ENCODE measurements around the gene AKAP9.
A peak's percentile ranks its signal among the peaks of the same experiment; 100 is the strongest.
"Not testable (repeated sequence)": the region's sequence is repeated elsewhere in the genome, so short reads cannot be mapped to it uniquely, and the experiment has no call there.

The AKAP9 gene

DNA sequence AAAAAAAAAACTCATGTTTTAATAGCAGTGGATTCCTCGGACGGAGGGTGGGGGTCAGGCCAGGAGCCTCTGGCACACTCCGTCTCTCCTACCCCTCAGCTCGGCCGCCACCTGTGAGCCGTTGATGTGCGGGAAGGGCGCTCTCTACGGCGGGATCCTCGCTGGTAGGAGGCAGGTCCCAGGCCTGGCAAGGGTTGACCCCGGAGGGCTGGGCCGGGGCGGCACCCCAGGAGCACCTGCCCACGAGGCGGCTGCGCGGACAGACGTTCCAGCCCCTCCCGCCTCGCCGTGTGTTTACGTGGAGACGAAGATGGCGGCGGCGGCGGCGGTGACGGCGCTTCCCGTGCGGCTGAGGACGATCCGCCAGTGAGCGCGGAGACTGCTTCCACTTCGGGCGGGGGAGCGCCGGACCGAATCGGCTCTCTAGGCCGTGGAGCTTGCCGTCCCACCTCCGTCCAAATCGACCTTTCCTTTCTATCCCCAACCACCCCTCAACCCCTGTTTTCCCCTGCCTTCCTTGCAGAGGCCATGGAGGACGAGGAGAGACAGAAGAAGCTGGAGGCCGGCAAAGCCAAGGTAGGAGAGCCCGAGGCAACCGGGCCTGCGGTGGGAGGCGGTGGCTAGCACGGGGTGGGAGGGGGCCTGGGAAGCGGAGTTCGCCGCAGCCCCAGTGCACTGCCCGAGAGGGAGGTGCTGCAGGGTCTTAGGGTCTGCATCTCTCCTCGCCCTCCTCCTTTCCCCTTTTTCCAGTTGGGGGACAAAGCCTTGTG lies at the start of gene AKAP9:
AKAP9 (plus strand) TSS at position 291 of the 770 bp plus-strand sequence; CDS start at position 529, 238 bp downstream.
- peak; percentile 95 for DNase-seq
- TF ChIP-seq, protein P1, sequence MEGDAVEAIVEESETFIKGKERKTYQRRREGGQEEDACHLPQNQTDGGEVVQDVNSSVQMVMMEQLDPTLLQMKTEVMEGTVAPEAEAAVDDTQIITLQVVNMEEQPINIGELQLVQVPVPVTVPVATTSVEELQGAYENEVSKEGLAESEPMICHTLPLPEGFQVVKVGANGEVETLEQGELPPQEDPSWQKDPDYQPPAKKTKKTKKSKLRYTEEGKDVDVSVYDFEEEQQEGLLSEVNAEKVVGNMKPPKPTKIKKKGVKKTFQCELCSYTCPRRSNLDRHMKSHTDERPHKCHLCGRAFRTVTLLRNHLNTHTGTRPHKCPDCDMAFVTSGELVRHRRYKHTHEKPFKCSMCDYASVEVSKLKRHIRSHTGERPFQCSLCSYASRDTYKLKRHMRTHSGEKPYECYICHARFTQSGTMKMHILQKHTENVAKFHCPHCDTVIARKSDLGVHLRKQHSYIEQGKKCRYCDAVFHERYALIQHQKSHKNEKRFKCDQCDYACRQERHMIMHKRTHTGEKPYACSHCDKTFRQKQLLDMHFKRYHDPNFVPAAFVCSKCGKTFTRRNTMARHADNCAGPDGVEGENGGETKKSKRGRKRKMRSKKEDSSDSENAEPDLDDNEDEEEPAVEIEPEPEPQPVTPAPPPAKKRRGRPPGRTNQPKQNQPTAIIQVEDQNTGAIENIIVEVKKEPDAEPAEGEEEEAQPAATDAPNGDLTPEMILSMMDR (IDR thresholded peaks at IDR 0.05; ENCODE audit: low read depth, low read length) = no peak
- Histone ChIP-seq H3K4me3 (ENCODE audit: low read depth, low read length) (peak within 1 kb of the TSS; percentile 92), H3K9me3 (ENCODE audit: severe bottlenecking) (no peaks in the 10 kb centered on the region), H3K27ac (peak within 1 kb of the TSS; percentile 97), H3K27me3 (ENCODE audit: insufficient read depth, low read depth, severe bottlenecking) (no peaks in the 10 kb centered on the region), H3K36me3 (peaks cover 12% of the 10 kb centered on the region)

DNA sequence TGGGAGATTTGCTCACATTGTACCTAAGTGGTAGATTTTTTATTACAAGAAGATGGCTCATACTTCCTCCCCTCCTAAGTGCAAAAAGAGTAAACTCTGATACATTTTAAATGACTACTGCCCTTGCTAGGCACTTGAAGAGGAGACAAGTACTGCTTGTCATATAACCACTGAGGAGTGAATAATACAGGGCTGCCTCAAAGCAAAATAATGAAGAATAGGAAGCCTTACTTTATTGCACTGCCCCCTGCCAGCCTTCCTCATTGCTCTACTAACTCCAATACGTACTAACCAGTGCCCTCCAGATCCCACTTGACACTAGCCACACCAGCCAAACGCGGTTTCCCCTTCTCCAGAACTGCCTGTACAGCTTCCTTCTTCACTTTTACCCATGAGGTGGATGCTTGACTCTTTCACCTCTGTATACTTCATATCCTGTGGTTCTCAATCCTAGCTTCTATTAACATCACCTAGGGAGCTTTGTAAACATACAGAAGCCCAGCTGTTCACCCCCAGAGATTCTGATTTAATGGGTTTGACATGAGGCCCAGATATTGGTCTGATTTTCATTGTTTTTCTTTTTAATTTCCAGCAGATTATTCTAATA lies 48.5 kb upstream of the AKAP9 start:
- Histone ChIP-seq H3K4me3 (ENCODE audit: low read depth, low read length) (no peak overlapping the region), H3K27me3 (ENCODE audit: insufficient read depth, low read depth, severe bottlenecking) (no peaks in the 10 kb centered on the region), H3K9me3 (ENCODE audit: severe bottlenecking) (no peaks in the 10 kb centered on the region), H3K36me3 (no peaks in the 10 kb centered on the region), H3K27ac (peak overlapping the region; percentile 79)
- no peak for DNase-seq
- TF ChIP-seq, protein P1 (IDR thresholded peaks at IDR 0.05; ENCODE audit: low read depth, low read length) = no peak

DNA sequence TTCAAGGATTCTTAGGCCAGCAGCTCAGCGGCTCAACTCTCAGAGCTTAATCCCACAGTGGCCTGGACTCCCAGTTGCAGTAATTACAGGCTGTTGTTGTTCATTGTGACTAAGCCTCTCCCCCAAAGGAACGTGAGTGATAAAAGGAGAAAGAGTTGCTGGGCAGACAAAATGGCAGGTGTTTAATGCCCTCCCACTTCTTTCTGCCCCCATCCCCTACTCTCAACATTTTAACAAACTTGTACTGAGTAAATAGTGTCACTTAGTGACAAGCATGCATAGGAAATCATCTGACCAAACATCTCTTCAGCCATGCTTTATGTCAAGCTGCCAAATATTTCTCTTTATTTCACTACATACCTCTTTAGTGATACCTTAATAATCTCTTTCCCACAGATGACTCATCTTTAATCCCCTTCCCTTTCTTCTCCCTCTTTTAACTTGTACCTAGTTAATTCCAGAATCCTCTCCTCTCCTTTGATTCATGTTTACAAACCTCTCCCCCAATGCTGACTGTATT lies 47.8 kb upstream of the AKAP9 start:
- Histone ChIP-seq H3K9me3 (ENCODE audit: severe bottlenecking) (no peaks in the 10 kb centered on the region), H3K27ac (peak overlapping the region; percentile 79), H3K27me3 (ENCODE audit: insufficient read depth, low read depth, severe bottlenecking) (no peaks in the 10 kb centered on the region), H3K36me3 (no peaks in the 10 kb centered on the region), H3K4me3 (ENCODE audit: low read depth, low read length) (no peak overlapping the region; the same call in 1 of the 2 replicates)
- peak; percentile 88 for DNase-seq
- TF ChIP-seq, protein P1 (IDR thresholded peaks at IDR 0.05; ENCODE audit: low read depth, low read length) = no peak

DNA sequence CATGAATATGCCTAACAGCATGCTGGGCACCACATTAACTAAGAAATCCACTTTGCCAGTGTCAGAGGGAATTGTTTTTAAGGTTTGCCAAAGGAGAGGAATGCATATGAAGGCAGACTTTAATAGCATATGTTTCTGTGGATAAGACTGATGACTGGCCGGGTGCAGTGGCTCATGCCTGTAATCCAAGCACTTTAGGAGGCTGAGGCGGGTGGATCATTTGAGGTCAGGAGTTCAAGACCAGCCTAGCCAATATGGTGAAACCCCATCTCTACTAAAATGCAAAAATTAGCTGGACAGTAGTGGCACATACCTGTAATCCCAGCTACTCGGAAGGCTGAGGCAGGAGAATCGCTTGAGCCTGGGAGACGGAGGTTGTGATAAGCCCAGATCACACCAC lies 47.0 kb upstream of the AKAP9 start:
- Histone ChIP-seq H3K4me3 (ENCODE audit: low read depth, low read length) (peak overlapping the region; percentile 2), H3K27ac (peak overlapping the region; percentile 79)
- H3K36me3 ChIP-seq; H3K9me3 ChIP-seq (ENCODE audit: severe bottlenecking); H3K27me3 ChIP-seq (ENCODE audit: insufficient read depth, low read depth, severe bottlenecking): not testable (repeated sequence)
- peak; percentile 80 for DNase-seq

DNA sequence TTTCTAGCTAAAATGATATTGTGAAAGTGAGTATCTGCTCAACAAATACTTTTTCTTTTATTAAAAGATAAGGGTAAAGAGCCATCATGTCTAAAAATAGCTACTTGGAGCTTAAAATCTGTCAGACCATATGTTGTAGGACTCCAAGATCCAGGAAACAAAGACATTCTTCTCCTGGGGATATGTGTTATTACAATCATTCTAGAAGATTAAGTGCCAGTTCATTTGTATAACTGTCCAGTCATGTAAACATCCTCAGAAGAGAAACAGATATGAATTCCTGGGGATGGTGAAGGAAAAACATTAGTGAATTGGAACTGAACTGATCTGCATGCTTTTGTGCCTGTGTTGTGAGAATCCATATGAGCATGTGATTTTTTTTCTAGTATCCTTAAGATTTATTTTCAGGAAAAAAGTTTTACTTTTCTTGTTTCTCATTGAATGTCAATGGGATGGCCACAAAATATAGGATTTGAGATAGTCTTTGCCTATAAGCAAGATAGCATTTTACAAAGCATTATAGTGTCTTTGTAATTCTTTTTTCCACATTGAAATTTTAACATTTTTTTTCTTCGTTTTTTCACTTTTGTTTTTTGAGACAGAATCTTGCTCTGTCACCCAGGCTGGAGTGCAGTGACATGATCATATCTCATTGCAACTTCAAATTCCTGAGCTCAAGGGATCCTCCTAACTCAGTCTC lies 45.7 kb upstream of the AKAP9 start:
- Histone ChIP-seq H3K27ac (peak overlapping the region; percentile 79), H3K9me3 (ENCODE audit: severe bottlenecking) (no peaks in the 10 kb centered on the region), H3K27me3 (ENCODE audit: insufficient read depth, low read depth, severe bottlenecking) (no peaks in the 10 kb centered on the region), H3K4me3 (ENCODE audit: low read depth, low read length) (0 out of 2 replicates have a peak overlapping the region, but pooled peaks have one; percentile 2), H3K36me3 (no peaks in the 10 kb centered on the region)
- TF ChIP-seq, protein P1 (IDR thresholded peaks at IDR 0.05; ENCODE audit: low read depth, low read length) = no peak
- no peak for DNase-seq

All from WERI-Rb-1 (cell line).